ENCODE data around the gene SPARCL1.

The SPARCL1 gene

GRCh38 chr4:87525636-87526295, 3.4 kb downstream of the SPARCL1 start:
- Histone ChIP-seq H3K36me3 (ENCODE audit: insufficient read depth, low read length) (no peaks in the 10 kb centered on the region), H3K4me2 (ENCODE audit: low read depth, low read length, poor library complexity, severe bottlenecking) (no peak overlapping the region), H3F3A (ENCODE audit: low read depth) (no peaks in the 10 kb centered on the region), H3K9ac (ENCODE audit: low read depth, low read length, poor library complexity, severe bottlenecking) (no peak overlapping the region), H3K4me1 (ENCODE audit: insufficient read depth, low read length, poor library complexity, severe bottlenecking) (peaks cover 16% of the 10 kb centered on the region), H3K27me3 (ENCODE audit: insufficient read depth, low read length, poor library complexity, severe bottlenecking) (no peaks in the 10 kb centered on the region), H2AFZ (ENCODE audit: low read length) (no peak overlapping the region), H4K20me1 (ENCODE audit: insufficient read depth, low read length, poor library complexity, severe bottlenecking) (no peaks in the 10 kb centered on the region), H3K4me3 (ENCODE audit: low read length, poor library complexity, severe bottlenecking) (no peak overlapping the region), H3K79me2 (ENCODE audit: insufficient read depth, low read length) (no peaks in the 10 kb centered on the region), H3K9me3 (ENCODE audit: insufficient read depth, low read depth, low read length) (peaks cover 14% of the 10 kb centered on the region), H3K9me2 (replicated peaks; ENCODE audit: low read depth, low read length) (no peaks in the 10 kb centered on the region)
- TF ChIP-seq EZH2phosphoT487 (IDR thresholded peaks at IDR 0.05; ENCODE audit: borderline replicate concordance) = no peak
- TF ChIP-seq, protein P1, sequence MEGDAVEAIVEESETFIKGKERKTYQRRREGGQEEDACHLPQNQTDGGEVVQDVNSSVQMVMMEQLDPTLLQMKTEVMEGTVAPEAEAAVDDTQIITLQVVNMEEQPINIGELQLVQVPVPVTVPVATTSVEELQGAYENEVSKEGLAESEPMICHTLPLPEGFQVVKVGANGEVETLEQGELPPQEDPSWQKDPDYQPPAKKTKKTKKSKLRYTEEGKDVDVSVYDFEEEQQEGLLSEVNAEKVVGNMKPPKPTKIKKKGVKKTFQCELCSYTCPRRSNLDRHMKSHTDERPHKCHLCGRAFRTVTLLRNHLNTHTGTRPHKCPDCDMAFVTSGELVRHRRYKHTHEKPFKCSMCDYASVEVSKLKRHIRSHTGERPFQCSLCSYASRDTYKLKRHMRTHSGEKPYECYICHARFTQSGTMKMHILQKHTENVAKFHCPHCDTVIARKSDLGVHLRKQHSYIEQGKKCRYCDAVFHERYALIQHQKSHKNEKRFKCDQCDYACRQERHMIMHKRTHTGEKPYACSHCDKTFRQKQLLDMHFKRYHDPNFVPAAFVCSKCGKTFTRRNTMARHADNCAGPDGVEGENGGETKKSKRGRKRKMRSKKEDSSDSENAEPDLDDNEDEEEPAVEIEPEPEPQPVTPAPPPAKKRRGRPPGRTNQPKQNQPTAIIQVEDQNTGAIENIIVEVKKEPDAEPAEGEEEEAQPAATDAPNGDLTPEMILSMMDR (conservative IDR thresholded peaks at IDR 0.05; ENCODE audit: low read length) = no peak

- Histone ChIP-seq H3K79me2 (ENCODE audit: insufficient read depth, low read length) (no peaks in the 10 kb centered on the region), H3K9me2 (replicated peaks; ENCODE audit: low read depth, low read length) (no peaks in the 10 kb centered on the region), H3K4me3 (ENCODE audit: low read length, poor library complexity, severe bottlenecking) (no peak overlapping the region), H3K27me3 (ENCODE audit: insufficient read depth, low read length, poor library complexity, severe bottlenecking) (no peaks in the 10 kb centered on the region), H3K9ac (ENCODE audit: low read depth, low read length, poor library complexity, severe bottlenecking) (no peak overlapping the region), H4K20me1 (ENCODE audit: insufficient read depth, low read length, poor library complexity, severe bottlenecking) (no peaks in the 10 kb centered on the region), H3F3A (ENCODE audit: low read depth) (no peaks in the 10 kb centered on the region), H2AFZ (ENCODE audit: low read length) (no peak overlapping the region), H3K9me3 (ENCODE audit: insufficient read depth, low read depth, low read length) (peaks cover 14% of the 10 kb centered on the region), H3K4me1 (ENCODE audit: insufficient read depth, low read length, poor library complexity, severe bottlenecking) (peaks cover 16% of the 10 kb centered on the region), H3K36me3 (ENCODE audit: insufficient read depth, low read length) (no peaks in the 10 kb centered on the region), H3K4me2 (ENCODE audit: low read depth, low read length, poor library complexity, severe bottlenecking) (no peak overlapping the region)
- no peak for TF ChIP-seq EZH2phosphoT487 (IDR thresholded peaks at IDR 0.05; ENCODE audit: borderline replicate concordance)
- TF ChIP-seq, protein P1 (conservative IDR thresholded peaks at IDR 0.05; ENCODE audit: low read length) = no peak
Measured at GRCh38 chr4:87524456-87524855, 4.7 kb downstream of the SPARCL1 start.

DNA sequence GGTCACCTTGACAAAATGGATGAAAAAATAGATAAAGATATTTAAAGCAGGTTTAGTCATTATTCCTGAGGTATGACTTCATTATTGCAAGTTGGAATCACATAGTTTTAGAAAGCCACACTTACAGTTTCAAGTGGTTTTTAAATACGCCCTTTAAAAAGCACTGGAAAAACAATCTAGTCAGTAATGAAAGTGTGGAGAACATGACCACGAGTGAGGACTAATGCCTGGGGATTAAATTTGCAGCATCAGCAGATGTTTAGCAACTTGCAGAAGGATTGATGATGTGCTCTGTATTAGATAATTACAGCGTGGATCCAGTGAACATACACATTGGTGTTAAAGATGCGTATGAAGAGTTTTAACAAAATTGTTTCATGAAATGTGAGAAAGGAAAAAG, 5.9 kb downstream of the SPARCL1 start:
- Histone ChIP-seq H3K9me3 (ENCODE audit: insufficient read depth, low read depth, low read length) (peaks cover 14% of the 10 kb centered on the region), H3K27me3 (ENCODE audit: insufficient read depth, low read length, poor library complexity, severe bottlenecking) (no peaks in the 10 kb centered on the region), H3K4me3 (ENCODE audit: low read length, poor library complexity, severe bottlenecking) (no peak overlapping the region), H4K20me1 (ENCODE audit: insufficient read depth, low read length, poor library complexity, severe bottlenecking) (no peaks in the 10 kb centered on the region), H3K79me2 (ENCODE audit: insufficient read depth, low read length) (no peaks in the 10 kb centered on the region), H3K9ac (ENCODE audit: low read depth, low read length, poor library complexity, severe bottlenecking) (no peak overlapping the region), H3K4me2 (ENCODE audit: low read depth, low read length, poor library complexity, severe bottlenecking) (no peak overlapping the region), H2AFZ (ENCODE audit: low read length) (no peak overlapping the region), H3K9me2 (replicated peaks; ENCODE audit: low read depth, low read length) (no peaks in the 10 kb centered on the region), H3F3A (ENCODE audit: low read depth) (no peaks in the 10 kb centered on the region), H3K36me3 (ENCODE audit: insufficient read depth, low read length) (no peaks in the 10 kb centered on the region), H3K4me1 (ENCODE audit: insufficient read depth, low read length, poor library complexity, severe bottlenecking) (peaks cover 16% of the 10 kb centered on the region)
- TF ChIP-seq, protein P1 (conservative IDR thresholded peaks at IDR 0.05; ENCODE audit: low read length) = no peak
- no peak for TF ChIP-seq EZH2phosphoT487 (IDR thresholded peaks at IDR 0.05; ENCODE audit: borderline replicate concordance)

Data from Loucy (cell line).